Panc1 (cell line): ENCODE data around the gene GNB1. TPM values are rescaled to one million over a fixed set of nuclear protein-coding genes. Genes with fewer than 3 reads are reported as not detected.

ENCODE experiments used
- ATAC-seq: fragments of 200-7000 bp; cut with Tn5 transposase; 2 replicates; pipeline ENCODE4 v1.9.1; 2020; ENCODE audit warnings: mild to moderate bottlenecking, moderate library complexity
- BruUV-seq: library from RNA; stranded (reverse); fragments of 400-500 nt; replicated peaks from 2 replicates; lab custom pipeline; 2021; lab: Mats Ljungman, UMichigan
- CTCF ChIA-PET: fragments of 300-600 bp; sonication (Branson Sonifier 250); formaldehyde crosslinking; loops from one replicate; lab custom pipeline; 2022; ENCODE audit warnings: antibody characterized with exemption; lab: Charles Lee
- POLR2A ChIA-PET: fragments of 300-600 bp; sonication (Branson Sonifier 250); formaldehyde crosslinking; loops from one replicate; lab custom pipeline; 2022; ENCODE audit warnings: antibody characterized with exemption; lab: Charles Lee
- DNase-seq: peaks from one replicate; pipeline ENCODE4 v3.0.0-alpha.2; 2010; ENCODE audit warnings: low read depth, low spot score
- H3K27ac ChIP-seq: 2 replicates; pipeline ENCODE4 v1.5.1; 2011; ENCODE audit warnings: mild to moderate bottlenecking, low read length, inconsistent platforms
- H3K27me3 ChIP-seq: fragments of 200-500 bp; sonication (Bioruptor generic); 2 replicates; pipeline ENCODE4 v1.6.0; 2014; ENCODE audit warnings: low read length, inconsistent platforms; ENCODE audit not compliant: control insufficient read depth, insufficient read depth
- H3K36me3 ChIP-seq: fragments of 200-500 bp; sonication (Bioruptor generic); 2 replicates; pipeline ENCODE4 v1.5.1; 2014; ENCODE audit warnings: inconsistent platforms, mild to moderate bottlenecking, low read length, moderate library complexity; ENCODE audit not compliant: control insufficient read depth, insufficient read depth
- H3K4me1 ChIP-seq: 2 replicates; pipeline ENCODE4 v1.5.1; 2011; ENCODE audit warnings: inconsistent platforms, mild to moderate bottlenecking, low read length, moderate library complexity; ENCODE audit not compliant: control insufficient read depth, insufficient read depth
- H3K4me3 ChIP-seq, 2 experiments: 2 replicates each; pipeline ENCODE4 v1.5.1; 2011 to 2012; ENCODE audit warnings: low read depth in 2 of 2, low read length in 2 of 2, mild to moderate bottlenecking in 2 of 2, inconsistent platforms in 1 of 2, moderate library complexity in 1 of 2
- H3K9me3 ChIP-seq: fragments of 200-500 bp; sonication (Bioruptor generic); 2 replicates; pipeline ENCODE4 v1.5.1; 2014; ENCODE audit warnings: low read depth, mild to moderate bottlenecking, inconsistent platforms, low read length, moderate library complexity; ENCODE audit not compliant: control insufficient read depth, insufficient read depth
- POLR2AphosphoS5 ChIP-seq: IDR thresholded peaks from 2 replicates; pipeline ENCODE4 v1.6.1; 2012; ENCODE audit warnings: mild to moderate bottlenecking, low read depth, low read length, moderate library complexity
- SIN3A ChIP-seq: IDR thresholded peaks from 2 replicates; pipeline ENCODE4 v1.6.1; 2012; ENCODE audit warnings: low read depth, mild to moderate bottlenecking, low read length, moderate library complexity, borderline replicate concordance; ENCODE audit not compliant: insufficient read depth
- TCF7L2 ChIP-seq: IDR thresholded peaks from 2 replicates; pipeline ENCODE4 v1.6.1; 2011; ENCODE audit warnings: mild to moderate bottlenecking, low read depth, low read length, inconsistent platforms
- in situ Hi-C: cut with HindIII; loops from 2 replicates; pipeline ENCODE4 v1.10.0; 2016; ENCODE audit warnings: low sequenced_read_pairs, low pct_unique_long_range_greater_than_20kb
- intact Hi-C: fragments of 100-400 bp; cut with micrococcal nuclease; formaldehyde crosslinking; loops from one replicate; pipeline ENCODE4 v1.10.0; 2022; ENCODE audit not compliant: unreplicated experiment
- total RNA-seq: library from RNA; stranded (reverse); gene quantifications from one replicate; pipeline ENCODE4 v1.2.1, GENCODE V29; 2021; ENCODE audit not compliant: unreplicated experiment
- TF ChIP-seq, protein P1 (sequence below): fragments of 450-650 bp; IDR thresholded peaks from 2 replicates; pipeline ENCODE4 v1.5.1; 2017; ENCODE audit warnings: mild to moderate bottlenecking
- TF ChIP-seq, protein P2 (sequence below), 2 experiments: IDR thresholded peaks; 2 replicates each; pipeline ENCODE4 v1.6.1; 2011 to 2012; ENCODE audit warnings: low read depth in 2 of 2, control low read depth in 1 of 2, low read length in 1 of 2, mild to moderate bottlenecking in 1 of 2, moderate library complexity in 1 of 2; ENCODE audit not compliant: insufficient read depth in 1 of 2

GNB1 gene
- total RNA-seq, 1 experiment from 2014 or later: 499 TPM

DNA sequence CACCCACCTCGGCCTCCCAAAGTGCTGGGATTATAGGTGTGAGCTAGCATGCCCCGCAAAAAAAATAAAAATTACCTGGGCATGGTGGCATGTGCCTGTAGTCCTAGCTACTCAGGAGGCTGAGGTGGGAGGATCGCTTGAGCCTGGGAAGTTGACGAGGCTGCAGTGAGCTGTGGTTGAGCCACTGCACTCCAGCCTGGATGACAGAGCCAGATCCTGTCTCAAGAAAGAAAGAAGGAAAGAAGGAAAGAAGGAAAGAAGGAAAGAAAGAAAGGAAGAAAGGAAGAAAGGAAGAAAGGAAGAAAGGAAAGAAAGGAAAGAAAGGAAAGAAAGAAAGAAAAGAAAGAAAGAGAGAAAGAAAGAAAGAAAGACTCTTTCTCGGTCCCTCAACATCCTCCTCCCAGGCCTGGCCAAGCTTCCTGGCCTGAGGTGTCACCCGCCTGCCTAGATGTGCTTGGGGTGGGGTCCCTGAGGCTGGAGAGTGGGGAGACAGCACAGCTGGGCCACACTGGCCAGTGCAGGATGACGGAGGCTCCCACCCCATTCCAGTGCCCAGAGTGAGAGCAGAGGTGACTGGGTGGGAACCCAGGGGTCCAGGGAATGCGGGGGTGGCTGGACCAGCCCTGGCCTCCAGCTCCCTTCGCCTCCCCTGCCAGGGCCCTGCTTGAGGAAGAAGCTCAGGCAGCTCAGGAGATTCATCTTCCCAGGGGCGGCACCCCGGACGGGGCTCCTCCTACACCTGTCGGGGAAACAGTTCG lies 10.2 kb upstream of the GNB1 start:
- no peak for ATAC-seq
- no peaks in the 10 kb centered on the region for H3K9me3 ChIP-seq
- TF ChIP-seq, protein P1, sequence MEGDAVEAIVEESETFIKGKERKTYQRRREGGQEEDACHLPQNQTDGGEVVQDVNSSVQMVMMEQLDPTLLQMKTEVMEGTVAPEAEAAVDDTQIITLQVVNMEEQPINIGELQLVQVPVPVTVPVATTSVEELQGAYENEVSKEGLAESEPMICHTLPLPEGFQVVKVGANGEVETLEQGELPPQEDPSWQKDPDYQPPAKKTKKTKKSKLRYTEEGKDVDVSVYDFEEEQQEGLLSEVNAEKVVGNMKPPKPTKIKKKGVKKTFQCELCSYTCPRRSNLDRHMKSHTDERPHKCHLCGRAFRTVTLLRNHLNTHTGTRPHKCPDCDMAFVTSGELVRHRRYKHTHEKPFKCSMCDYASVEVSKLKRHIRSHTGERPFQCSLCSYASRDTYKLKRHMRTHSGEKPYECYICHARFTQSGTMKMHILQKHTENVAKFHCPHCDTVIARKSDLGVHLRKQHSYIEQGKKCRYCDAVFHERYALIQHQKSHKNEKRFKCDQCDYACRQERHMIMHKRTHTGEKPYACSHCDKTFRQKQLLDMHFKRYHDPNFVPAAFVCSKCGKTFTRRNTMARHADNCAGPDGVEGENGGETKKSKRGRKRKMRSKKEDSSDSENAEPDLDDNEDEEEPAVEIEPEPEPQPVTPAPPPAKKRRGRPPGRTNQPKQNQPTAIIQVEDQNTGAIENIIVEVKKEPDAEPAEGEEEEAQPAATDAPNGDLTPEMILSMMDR: no peak
- TF ChIP-seq SIN3A: no peak
- no peak for TF ChIP-seq POLR2AphosphoS5
- TF ChIP-seq, protein P2, sequence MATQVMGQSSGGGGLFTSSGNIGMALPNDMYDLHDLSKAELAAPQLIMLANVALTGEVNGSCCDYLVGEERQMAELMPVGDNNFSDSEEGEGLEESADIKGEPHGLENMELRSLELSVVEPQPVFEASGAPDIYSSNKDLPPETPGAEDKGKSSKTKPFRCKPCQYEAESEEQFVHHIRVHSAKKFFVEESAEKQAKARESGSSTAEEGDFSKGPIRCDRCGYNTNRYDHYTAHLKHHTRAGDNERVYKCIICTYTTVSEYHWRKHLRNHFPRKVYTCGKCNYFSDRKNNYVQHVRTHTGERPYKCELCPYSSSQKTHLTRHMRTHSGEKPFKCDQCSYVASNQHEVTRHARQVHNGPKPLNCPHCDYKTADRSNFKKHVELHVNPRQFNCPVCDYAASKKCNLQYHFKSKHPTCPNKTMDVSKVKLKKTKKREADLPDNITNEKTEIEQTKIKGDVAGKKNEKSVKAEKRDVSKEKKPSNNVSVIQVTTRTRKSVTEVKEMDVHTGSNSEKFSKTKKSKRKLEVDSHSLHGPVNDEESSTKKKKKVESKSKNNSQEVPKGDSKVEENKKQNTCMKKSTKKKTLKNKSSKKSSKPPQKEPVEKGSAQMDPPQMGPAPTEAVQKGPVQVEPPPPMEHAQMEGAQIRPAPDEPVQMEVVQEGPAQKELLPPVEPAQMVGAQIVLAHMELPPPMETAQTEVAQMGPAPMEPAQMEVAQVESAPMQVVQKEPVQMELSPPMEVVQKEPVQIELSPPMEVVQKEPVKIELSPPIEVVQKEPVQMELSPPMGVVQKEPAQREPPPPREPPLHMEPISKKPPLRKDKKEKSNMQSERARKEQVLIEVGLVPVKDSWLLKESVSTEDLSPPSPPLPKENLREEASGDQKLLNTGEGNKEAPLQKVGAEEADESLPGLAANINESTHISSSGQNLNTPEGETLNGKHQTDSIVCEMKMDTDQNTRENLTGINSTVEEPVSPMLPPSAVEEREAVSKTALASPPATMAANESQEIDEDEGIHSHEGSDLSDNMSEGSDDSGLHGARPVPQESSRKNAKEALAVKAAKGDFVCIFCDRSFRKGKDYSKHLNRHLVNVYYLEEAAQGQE (IDR thresholded peaks at IDR 0.05; ENCODE audit: insufficient read depth in 1 of 2, low read depth in 2 of 2, low read length in 1 of 2): no peak
- TF ChIP-seq TCF7L2: no peak
- CTCF ChIA-PET: interaction anchor here (0.5 kb wide), 1 partner anchor 191 kb away, joined by 7 read pairs; no protein-coding TSS in a partner anchor
- POLR2A ChIA-PET: interaction anchor here (0.9 kb wide), 1 partner anchor 15 kb away, joined by 5 read pairs; no protein-coding TSS in a partner anchor
- DNase-seq: no peak
- no peak overlapping the region for H3K4me3 ChIP-seq
- intact Hi-C loops (no loop called here), in situ Hi-C loops (no loop called here)
- H3K27ac ChIP-seq: no peak overlapping the region
- BruUV-seq: no TSS peak
- peaks cover 5% of the 10 kb centered on the region; the same call in 1 of the 2 replicates for H3K4me1 ChIP-seq
- no peaks in the 10 kb centered on the region for H3K27me3 ChIP-seq
- H3K36me3 ChIP-seq: no peaks in the 10 kb centered on the region

DNA sequence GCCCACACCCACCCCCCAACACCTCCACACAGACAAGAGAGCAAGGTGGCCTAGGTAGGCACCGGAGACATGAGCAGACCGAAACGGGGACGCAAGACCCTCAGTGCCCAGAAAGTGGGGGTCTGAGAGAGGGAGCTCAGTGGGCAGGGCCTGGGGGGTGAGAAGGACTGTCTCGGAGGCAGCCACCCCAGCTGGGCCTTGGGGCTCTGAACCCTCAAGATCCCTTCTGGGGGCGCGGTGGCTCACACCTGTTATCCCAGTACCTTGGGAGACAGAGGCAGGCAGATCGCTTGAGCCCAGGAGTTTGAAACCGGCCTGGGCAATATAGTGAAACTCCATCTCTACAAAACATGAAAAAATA lies 9.1 kb upstream of the GNB1 start:
- no peaks in the 10 kb centered on the region for H3K27me3 ChIP-seq
- BruUV-seq: no TSS peak
- H3K4me3 ChIP-seq: no peak overlapping the region
- no peak for ATAC-seq
- peaks cover 6% of the 10 kb centered on the region; the same call in 1 of the 2 replicates for H3K4me1 ChIP-seq
- no peaks in the 10 kb centered on the region for H3K36me3 ChIP-seq
- ChIA-PET POLR2A (interaction anchor here (0.6 kb wide), 1 partner anchor 9 kb away, joined by 9 read pairs; no protein-coding TSS in a partner anchor), CTCF (no interaction called here)
- in situ Hi-C loops (no loop called here), intact Hi-C loops (no loop called here)
- DNase-seq: no peak
- no peak for TF ChIP-seq POLR2AphosphoS5
- TF ChIP-seq SIN3A: no peak
- TF ChIP-seq, protein P1: no peak
- TF ChIP-seq, protein P2 (IDR thresholded peaks at IDR 0.05; ENCODE audit: insufficient read depth in 1 of 2, low read depth in 2 of 2, low read length in 1 of 2): no peak
- no peak for TF ChIP-seq TCF7L2
- no peak overlapping the region for H3K27ac ChIP-seq
- no peaks in the 10 kb centered on the region for H3K9me3 ChIP-seq
